HG02571 (cell line): ENCODE results near the gene KCNH8.
"Not testable (repeated sequence)": the region's sequence is repeated elsewhere in the genome, so short reads cannot be mapped to it uniquely, and the experiment has no call there.

Experiments
- ATAC-seq: cut with Tn5 transposase; IDR thresholded peaks from one replicate; pipeline ENCODE4 v1.9.1; 2021; ENCODE audit warnings: mild to moderate bottlenecking, moderate library complexity; ENCODE audit not compliant: unreplicated experiment

Gene KCNH8

DNA sequence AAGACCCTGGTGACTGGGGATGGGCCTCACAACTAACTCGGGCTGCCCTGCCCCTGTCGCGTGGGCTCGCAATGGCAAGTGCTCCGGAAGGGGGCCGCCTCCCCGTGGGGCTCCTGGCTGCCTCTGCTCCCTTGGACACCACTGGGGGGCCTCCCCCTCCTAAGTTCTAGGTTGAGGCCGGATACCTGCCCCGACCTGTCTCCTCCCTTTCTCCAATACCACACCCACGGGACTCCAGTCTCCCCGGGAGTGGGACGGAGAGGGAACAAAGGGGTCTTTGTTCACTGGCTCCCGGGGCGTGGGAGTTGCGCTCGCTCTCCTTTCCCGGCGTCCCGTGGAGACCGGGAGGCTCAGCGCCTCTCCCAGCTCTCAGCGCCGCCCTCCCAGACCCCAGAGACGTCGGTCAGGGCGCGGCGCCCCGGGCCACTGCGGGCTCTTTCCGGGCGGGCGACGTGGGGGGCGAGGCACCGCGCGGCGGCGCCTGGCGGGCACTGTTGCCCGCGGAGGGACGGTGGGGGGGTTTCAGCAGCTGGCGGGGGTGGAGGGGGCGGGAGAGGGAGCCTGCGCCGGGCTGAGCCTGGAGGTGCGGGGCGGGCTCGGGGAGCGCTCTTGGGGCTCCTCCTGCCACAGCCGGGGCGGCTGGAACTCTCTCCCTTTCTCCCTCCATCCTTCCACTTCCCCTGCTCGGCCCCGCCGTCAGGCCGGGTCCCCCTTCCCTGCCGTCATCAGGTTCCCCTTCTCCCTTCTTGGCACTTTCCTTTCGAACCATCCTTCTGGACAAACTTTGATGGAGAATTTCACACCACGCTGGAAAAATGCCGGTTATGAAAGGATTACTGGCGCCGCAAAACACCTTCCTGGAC, at the start of gene KCNH8:
Gene KCNH8, plus strand, starts transcription at position 606 of the 863 bp plus-strand sequence. Its CDS starts 210 bp downstream, at position 816.
- no peak for ATAC-seq

- not testable (repeated sequence) for ATAC-seq
Observed at GRCh38 chr3:19102654-19103290, 45.5 kb upstream of the KCNH8 start.

DNA sequence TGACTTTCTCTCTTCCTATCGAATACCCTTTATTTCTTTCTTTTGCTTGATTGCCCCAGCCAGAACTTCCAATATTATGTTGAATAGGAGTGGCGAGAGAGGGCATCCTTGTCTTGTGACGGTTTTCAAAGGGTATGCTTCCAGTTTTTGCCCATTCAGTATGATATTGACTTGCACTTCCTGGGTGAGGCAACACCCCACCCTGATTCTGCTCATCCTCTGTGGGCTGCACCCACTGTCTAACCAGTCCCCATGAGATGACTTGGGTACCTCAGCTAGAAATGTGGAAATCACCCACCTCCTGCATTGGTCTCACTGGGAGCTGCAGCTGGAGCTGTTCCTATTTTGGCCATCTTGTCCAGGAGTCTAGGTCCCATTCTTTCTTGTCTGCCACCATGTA, 44.8 kb upstream of the KCNH8 start:
- ATAC-seq, result no peak

- no peak for ATAC-seq
Observed at GRCh38 chr3:19104459-19104858, 43.9 kb upstream of the KCNH8 start.

DNA sequence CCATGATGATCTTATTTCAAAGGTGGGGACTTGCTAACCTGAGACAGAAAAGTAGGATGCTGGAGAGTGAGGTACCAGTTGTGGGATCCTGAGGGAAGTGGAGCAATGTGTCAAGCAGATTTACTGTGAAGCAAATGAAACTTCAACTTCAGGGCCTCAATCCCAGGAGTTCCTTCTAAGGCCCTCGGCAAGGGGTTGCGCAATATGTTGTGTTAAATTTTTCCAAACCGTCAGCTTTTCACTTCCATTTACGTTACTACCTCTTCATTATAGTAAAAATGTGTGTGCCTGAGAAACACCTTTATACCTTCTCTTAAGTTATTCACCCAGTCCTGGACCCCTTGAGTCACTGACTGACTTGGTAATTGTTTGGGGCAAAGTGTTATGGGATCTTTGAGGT, 42.5 kb upstream of the KCNH8 start:
- no peak for ATAC-seq

GRCh38 chr3:19106307-19106706, 42.0 kb upstream of the KCNH8 start:
- no peak for ATAC-seq

DNA sequence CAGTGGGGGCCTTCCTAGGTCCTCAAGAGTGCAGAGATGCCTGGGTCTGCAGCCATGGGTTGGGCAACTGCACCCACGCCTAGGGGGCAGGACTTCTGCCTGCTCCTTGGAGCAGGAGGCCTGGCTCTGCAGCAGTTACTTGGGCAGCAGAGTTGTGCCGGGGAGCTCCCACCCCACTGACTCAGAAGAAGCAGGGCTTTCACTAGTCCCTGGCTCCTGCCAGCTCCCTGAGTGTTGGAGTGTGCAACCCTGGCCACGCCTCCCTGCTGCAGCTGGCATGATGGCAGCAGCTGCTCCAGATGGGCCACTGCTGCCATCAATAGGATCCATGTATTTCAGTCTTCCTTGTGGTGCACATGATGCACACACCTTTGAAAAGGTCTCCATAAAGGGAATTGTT, 40.6 kb upstream of the KCNH8 start:
- no peak for ATAC-seq

DNA sequence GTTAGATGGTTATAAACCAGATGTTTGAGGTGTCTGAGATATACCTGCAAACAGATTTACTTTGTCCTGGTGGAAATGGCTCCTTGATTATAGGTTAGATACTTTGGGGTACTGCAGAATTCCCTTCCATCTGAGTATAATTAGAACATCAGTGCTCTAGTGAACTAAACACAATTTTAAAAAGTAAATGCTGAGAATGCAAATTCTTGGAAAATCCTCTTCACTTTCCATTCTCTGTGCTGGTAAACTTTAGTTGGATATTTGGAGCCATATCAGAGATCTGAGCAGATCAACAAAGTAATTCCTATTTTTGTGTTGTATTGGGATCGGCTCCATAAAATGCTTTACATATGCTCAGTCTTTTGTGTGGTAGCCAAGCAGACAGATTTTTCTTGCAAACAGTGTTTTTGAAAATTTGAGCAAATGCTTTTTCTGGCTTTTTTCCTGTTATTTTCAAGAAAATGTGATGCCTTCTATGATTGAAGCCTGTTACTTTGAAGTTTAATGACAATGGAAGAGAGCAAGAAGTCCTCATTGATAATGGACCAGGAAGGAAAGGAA, 37.9 kb upstream of the KCNH8 start:
- ATAC-seq, result no peak

DNA sequence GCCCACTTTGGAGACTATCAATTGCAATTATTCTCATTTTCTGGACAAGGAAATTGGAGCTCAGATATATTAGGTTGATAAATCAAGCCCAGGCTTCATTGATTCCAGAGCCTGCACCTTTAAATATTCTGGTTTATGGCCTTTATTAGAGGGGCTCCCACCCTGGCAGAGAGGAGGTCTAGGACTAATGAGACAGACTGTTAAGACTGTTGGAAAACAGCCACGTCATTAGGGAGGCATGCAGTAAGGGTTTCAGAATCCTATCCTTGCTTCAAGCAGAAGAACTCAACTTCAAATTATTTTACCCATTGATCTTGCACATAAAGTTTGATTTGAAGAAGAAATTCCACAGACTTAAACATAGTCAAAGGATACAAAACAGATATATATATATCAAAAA, 33.8 kb upstream of the KCNH8 start:
- no peak for ATAC-seq

GRCh38 chr3:19116239-19116638, 32.1 kb upstream of the KCNH8 start:
- no peak for ATAC-seq

- no peak for ATAC-seq
Observed at GRCh38 chr3:19124752-19125151, 23.6 kb upstream of the KCNH8 start.

- ATAC-seq, result no peak
Observed at GRCh38 chr3:19139863-19140262, 8.4 kb upstream of the KCNH8 start.

DNA sequence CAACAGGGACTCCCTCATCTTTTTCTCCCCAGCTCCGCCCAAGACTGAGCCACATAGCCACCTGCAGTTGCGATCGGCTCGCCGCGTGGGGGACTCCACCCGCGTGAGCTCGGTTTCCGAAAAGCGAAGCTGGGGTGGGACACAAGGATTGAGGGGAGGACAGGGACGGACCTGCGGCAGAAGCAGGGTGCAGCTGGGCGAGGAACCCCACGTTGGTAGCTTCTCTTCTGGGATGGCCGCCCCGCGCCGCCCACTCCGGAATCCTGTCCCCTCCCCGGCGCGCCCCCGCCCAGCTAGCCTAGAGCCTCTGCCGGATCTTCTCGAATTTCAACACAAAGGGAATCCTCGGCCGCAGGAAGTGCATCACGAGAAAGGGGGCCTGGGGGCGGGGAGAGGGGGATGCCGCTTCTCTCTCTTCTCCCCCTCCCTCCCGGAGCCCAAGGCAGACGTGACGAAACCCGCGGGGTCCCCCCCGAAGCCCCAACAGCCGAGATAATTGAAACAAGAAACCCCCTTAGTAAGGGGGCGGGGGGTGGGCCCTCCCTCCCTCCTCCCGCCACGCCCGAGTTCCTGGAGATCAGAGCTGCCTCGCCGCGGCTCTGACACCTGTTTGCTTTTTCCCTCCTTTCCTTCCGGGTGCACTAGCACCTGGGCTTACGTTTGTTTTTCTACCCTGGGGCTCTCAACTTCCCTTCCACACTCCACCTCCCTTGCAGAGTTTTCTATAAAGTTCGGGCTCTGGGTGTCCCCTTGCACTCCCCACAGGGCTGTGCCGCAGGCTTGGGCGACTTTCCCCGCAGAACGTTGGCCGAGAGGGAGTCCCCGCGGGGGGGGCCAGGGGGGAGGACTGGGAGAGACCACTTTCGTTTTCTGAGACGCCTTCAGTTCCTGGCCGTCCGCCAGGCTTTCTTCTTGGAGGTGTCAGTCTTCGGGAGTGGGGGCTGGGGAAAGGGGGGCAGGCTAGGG, 1.3 kb upstream of the KCNH8 start:
- peak; percentile 82 for ATAC-seq

DNA sequence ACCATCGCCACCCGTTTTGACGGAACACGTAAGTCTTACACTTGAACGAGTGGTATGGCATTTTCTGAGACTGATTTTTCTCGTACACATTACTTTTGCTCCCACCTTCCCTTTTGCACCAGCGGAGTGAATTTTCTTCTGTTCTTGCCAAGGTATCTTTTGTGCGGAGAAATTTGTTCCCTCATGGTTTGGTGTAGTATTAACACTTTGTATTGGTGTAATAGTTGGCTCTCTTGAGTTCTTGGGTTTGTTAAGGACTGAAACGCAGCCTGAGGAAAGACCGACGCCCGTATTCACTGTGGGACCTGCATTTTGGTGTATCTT, 420 bp downstream of the KCNH8 start:
- ATAC-seq, result no peak

DNA sequence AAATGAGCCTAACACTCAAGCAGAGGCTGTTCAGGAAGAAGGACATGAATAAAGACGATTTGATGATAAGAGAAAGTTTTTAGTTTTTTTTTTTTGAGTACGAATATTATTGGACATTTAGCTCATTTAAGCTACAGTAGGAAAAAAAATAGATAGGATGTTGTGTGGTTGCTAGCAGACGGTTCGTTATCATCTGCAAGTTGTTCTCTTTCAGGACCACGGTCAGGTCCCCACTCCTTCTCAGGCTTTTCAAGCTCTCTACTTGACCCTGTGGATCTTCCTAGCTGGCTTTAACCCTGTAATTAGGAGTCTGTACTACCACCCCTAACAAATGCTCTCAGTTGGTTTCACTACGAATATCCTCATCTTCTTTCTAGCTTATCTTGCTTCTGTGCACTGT, 1.1 kb downstream of the KCNH8 start:
- no peak for ATAC-seq

GRCh38 chr3:19151171-19151570, 2.9 kb downstream of the KCNH8 start:
- no peak for ATAC-seq

DNA sequence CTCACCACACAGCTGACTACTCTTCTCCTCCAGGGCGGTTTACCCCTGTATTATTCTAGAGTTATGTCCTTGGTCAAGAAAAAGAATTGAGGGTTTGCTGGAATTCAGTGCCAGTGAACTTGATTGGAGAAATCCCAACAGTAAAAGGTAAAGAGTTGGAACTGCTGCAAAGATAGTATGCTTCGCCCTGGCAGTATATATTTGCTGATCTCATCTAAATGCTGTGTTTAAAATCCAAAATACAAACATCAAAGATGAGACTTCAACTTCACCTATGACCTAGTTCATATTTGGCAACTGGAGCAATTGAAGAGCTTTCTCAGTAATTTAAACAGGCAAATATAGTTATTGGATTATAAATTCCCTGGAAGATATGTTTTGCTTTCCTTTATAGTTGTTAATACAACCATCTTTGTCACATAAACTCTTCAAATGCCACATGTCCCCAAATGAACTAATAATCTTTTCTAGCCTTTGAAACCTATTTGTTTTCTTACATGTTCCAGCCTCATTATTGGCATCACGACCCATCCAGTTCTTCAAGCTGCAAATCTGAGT, 6.5 kb downstream of the KCNH8 start:
- no peak for ATAC-seq

DNA sequence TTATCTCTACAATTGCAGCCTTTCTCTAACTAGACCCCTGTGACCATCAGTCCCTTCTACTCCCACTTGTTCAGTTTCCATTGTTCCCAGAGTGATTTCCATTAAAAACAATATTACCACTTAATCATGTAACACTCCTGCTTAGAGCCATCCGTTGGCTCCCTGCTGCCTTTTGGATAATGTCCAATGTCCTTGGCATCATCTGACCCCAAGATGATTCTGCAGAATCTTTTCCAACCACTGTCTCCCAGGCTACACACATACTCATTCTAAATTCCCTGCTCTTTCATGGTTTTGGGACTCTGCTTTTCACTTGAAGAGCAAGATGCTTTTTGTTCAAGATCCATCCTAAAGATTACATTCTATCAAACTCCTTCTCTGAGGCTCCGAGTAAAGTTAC, 7.1 kb downstream of the KCNH8 start:
- ATAC-seq, result no peak

- no peak for ATAC-seq
Observed at GRCh38 chr3:19159966-19160635, 11.8 kb downstream of the KCNH8 start.

DNA sequence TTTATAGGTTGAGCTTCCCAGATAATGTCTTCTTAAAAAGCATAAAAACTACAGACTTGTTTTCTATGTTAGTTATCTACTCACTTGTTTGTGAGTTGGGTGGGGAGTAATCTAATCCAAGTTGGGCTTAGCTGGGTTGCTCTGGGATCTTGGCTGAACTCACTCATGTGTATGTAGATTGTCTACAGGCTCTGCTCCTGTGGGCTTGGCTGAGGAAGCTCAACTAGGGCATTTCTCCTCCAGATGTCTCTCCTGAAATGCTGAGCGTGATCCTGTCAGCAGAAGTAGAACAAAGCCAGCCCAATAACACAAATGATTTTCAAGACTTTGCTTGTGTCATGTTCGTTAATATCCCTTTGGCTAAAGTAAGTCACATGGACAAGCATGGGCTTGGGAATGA, 17.3 kb downstream of the KCNH8 start:
- ATAC-seq, result no peak
